Endodermal cell (in vitro differentiated cells): ENCODE data around the gene HS3ST3A1. TPM values are rescaled to one million over a fixed set of nuclear protein-coding genes. Genes with fewer than 3 reads are reported as not detected.

ENCODE experiments used
- DNase-seq: peaks from one replicate; pipeline ENCODE4 v3.0.0-alpha.2; 2017
- H3K27ac ChIP-seq: 2 replicates; pipeline ENCODE4 v1.5.1; 2013; ENCODE audit warnings: mild to moderate bottlenecking, low read depth, low read length, moderate library complexity
- H3K27me3 ChIP-seq: 2 replicates; pipeline ENCODE4 v1.6.1; 2013; ENCODE audit warnings: mild to moderate bottlenecking, low read length, moderate library complexity; ENCODE audit not compliant: insufficient read depth, control insufficient read depth, poor library complexity, severe bottlenecking
- H3K36me3 ChIP-seq: 2 replicates; pipeline ENCODE4 v1.7.0; 2013; ENCODE audit warnings: mild to moderate bottlenecking, low read length, moderate library complexity; ENCODE audit not compliant: control insufficient read depth, insufficient read depth
- H3K4me1 ChIP-seq: one replicate; pipeline ENCODE4 v1.7.0; 2013; ENCODE audit warnings: low read length; ENCODE audit not compliant: control insufficient read depth, insufficient read depth
- H3K4me3 ChIP-seq: 2 replicates; pipeline ENCODE4 v1.5.1; 2013; ENCODE audit warnings: mild to moderate bottlenecking, low read length, moderate library complexity
- H3K9ac ChIP-seq: 2 replicates; pipeline ENCODE4 v1.6.1; 2013; ENCODE audit warnings: mild to moderate bottlenecking, low read length, moderate library complexity; ENCODE audit not compliant: poor library complexity, severe bottlenecking; ENCODE audit errors: extremely low read depth
- H3K9me3 ChIP-seq: 2 replicates; pipeline ENCODE4 v1.6.1; 2013; ENCODE audit warnings: mild to moderate bottlenecking, low read length, moderate library complexity; ENCODE audit not compliant: control insufficient read depth
- H3K27ac Mint-ChIP-seq: 2 replicates; pipeline ENCODE4 v1.8.0; 2020; ENCODE audit warnings: mixed read lengths
- H3K27me3 Mint-ChIP-seq: 2 replicates; pipeline ENCODE4 v1.8.0; 2021; ENCODE audit warnings: mild to moderate bottlenecking, mixed read lengths; ENCODE audit not compliant: insufficient read depth
- H3K36me3 Mint-ChIP-seq: 2 replicates; pipeline ENCODE4 v1.8.0; 2020; ENCODE audit warnings: low read depth, mixed read lengths
- H3K4me1 Mint-ChIP-seq: 2 replicates; pipeline ENCODE4 v1.8.0; 2020; ENCODE audit warnings: mixed read lengths
- H3K4me3 Mint-ChIP-seq: 2 replicates; pipeline ENCODE4 v1.8.0; 2020; ENCODE audit warnings: mild to moderate bottlenecking, moderate library complexity, mixed read lengths
- H3K9me3 Mint-ChIP-seq: 2 replicates; pipeline ENCODE4 v1.8.0; 2020; ENCODE audit warnings: mild to moderate bottlenecking, mixed read lengths
- CTCF ChIP-seq: fragments of 200-600 bp; sonication (generic); conservative IDR thresholded peaks from 2 replicates; pipeline ENCODE4 v1.5.0; 2021; ENCODE audit warnings: antibody characterized with exemption, mild to moderate bottlenecking
- WGBS, 2 experiments: methylation state at CpG; one replicate each; pipeline versions ENCODE4 v1.1.5 to v1.1.7; 2013; ENCODE audit warnings: missing lambda C conversion rate in 2 of 2, mixed read lengths in 1 of 2; ENCODE audit not compliant: insufficient coverage in 1 of 2, insufficient read length in 1 of 2; 5-methylcytosine and 5-hydroxymethylcytosine counted together
- total RNA-seq, 2 donors: library from RNA; stranded (reverse); fragmentation: NEBNext Ultra II Directional in 1 of 2; extraction: Animal tissue kit (Norgen Biotek cat#: 25700) in 1 of 2; gene quantifications; 2 replicates in 1 of 2; 3 replicates in 1 of 2; pipeline ENCODE4 v1.2.1, GENCODE V29; 2021

HS3ST3A1 gene
- total RNA-seq, 2 donors from 2014 or later, result 1.9 to 2.4 TPM

DNA sequence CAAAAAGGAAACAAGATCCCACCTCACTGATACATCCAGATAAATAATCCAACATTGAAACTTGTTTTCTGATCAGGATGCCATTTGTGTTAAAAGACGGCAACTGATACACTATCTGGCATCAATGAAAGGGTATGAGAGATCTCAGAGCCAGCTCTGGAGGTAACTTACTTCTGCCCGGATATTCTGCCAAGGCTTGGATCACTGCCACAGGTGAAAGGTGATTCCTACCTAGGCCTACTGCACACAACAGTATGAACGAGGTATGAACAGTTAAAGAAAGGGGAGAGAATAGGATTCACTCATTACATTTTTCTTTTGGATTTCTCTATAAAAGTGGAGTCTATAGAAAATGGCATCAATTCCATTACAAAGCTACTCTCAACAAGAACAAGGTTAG lies 136.1 kb downstream of the HS3ST3A1 start:
- Mint-ChIP-seq H3K36me3 (no peaks in the 10 kb centered on the region), H3K27ac (no peak overlapping the region), H3K4me3 (no peak overlapping the region), H3K4me1 (no peaks in the 10 kb centered on the region), H3K9me3 (no peaks in the 10 kb centered on the region), H3K27me3 (no peaks in the 10 kb centered on the region)
- TF ChIP-seq CTCF, result no peak
- H3K9me3 ChIP-seq, result no peaks in the 10 kb centered on the region
- no peak overlapping the region for H3K4me3 ChIP-seq
- no peaks in the 10 kb centered on the region for H3K4me1 ChIP-seq
- no peak overlapping the region for H3K27ac ChIP-seq
- H3K27me3 ChIP-seq, result no peaks in the 10 kb centered on the region
- DNase-seq, result no peak
- no peaks in the 10 kb centered on the region for H3K36me3 ChIP-seq
- 79 to 100% methylated on average over 1 to 3 of the region's 3 CpGs for WGBS, 2 experiments
- H3K9ac ChIP-seq, result no peak overlapping the region

DNA sequence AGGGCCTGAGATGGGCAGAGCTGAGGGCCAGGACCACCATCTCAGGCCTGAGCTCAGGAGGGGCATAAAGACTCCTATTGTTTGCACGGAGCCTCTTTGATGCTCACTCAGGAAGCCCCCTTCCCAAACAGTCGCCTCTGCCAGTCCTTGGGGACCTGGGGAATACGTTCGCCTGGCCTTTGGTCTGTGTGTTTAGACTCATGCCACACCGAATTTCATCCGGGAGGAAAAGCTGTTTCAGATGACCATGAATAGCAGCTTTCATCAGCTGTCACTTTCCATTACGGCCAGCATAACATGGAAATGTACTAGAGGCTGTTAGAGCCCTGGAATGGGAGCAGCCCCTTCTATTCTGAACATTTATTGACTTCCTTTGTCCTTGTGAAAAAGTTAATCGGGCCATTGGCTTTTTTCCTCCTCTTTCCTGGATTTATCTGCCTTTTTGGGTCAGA lies 139.0 kb downstream of the HS3ST3A1 start:
- H3K36me3 ChIP-seq, result no peaks in the 10 kb centered on the region
- no peak overlapping the region for H3K9ac ChIP-seq
- DNase-seq, result no peak
- TF ChIP-seq CTCF, result no peak
- Mint-ChIP-seq H3K27ac (no peak overlapping the region), H3K4me1 (no peaks in the 10 kb centered on the region), H3K27me3 (peaks cover 4% of the 10 kb centered on the region), H3K36me3 (no peaks in the 10 kb centered on the region), H3K9me3 (no peaks in the 10 kb centered on the region), H3K4me3 (no peak overlapping the region)
- no peaks in the 10 kb centered on the region for H3K27me3 ChIP-seq
- H3K27ac ChIP-seq, result no peak overlapping the region
- H3K9me3 ChIP-seq, result no peaks in the 10 kb centered on the region
- H3K4me3 ChIP-seq, result no peak overlapping the region
- no peaks in the 10 kb centered on the region for H3K4me1 ChIP-seq
- 88 to 90% methylated on average over 8 of the region's 8 CpGs for WGBS, 2 experiments

DNA sequence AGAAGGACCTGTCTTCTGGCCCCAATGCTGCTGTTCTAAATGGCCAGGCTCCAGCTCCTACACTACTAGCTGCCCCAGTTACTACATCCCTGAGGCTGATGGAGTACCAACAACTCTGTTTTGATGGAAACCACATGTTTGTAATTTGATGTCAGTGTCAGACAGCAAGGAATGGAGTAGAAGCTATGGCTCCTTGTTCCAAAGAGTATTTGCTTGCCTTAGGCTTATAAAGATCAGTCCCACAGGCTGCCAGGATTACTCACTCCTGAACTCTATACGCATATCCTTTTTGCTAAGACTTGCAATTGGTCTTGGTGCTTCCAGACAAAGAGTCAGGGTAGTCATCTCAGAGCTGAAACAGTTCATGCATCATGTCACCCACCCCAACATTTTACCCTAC lies 139.6 kb downstream of the HS3ST3A1 start:
- whole genome bisulfite sequencing, 2 experiments, result 96% methylated on average over 1 of the region's 1 CpG; no CpG with 5 or more reads in 1 of the 2 experiments
- no peaks in the 10 kb centered on the region for H3K27me3 ChIP-seq
- H3K4me3 ChIP-seq, result no peak overlapping the region
- H3K4me1 ChIP-seq, result no peaks in the 10 kb centered on the region
- no peak for DNase-seq
- H3K9me3 ChIP-seq, result no peaks in the 10 kb centered on the region
- Mint-ChIP-seq H3K36me3 (no peaks in the 10 kb centered on the region), H3K9me3 (no peaks in the 10 kb centered on the region), H3K27ac (no peak overlapping the region), H3K4me3 (no peak overlapping the region), H3K27me3 (peaks cover 4% of the 10 kb centered on the region), H3K4me1 (no peaks in the 10 kb centered on the region)
- H3K9ac ChIP-seq, result no peak overlapping the region
- H3K27ac ChIP-seq, result no peak overlapping the region
- H3K36me3 ChIP-seq, result no peaks in the 10 kb centered on the region
- no peak for TF ChIP-seq CTCF
